GM12872 (cell line): Measurements from ENCODE around the gene ESRRA.

Source experiments
- CTCF ChIP-seq: IDR thresholded peaks from 3 replicates; pipeline ENCODE4 v1.5.1; 2011; ENCODE audit warnings: low read depth, mild to moderate bottlenecking, low read length, moderate library complexity; ENCODE audit not compliant: insufficient read depth

Gene ESRRA

GRCh38 chr11:64358536-64358906, 53.2 kb downstream of the ESRRA start:
- TF ChIP-seq CTCF: no peak

GRCh38 chr11:64358907-64359711, 53.8 kb downstream of the ESRRA start, which contains the start of gene RPS6KA4:
Gene RPS6KA4 (plus strand): TSS chr11:64359162. CDS start chr11:64359236, 74 bp downstream.
- no peak for TF ChIP-seq CTCF

- TF ChIP-seq CTCF: peak; percentile 40
Measured at GRCh38 chr11:64359712-64360445, 54.6 kb downstream of the ESRRA start.

GRCh38 chr11:64360448-64360921, 55.2 kb downstream of the ESRRA start:
- no peak for TF ChIP-seq CTCF

GRCh38 chr11:64361659-64362058, 56.3 kb downstream of the ESRRA start:
- TF ChIP-seq CTCF: no peak

- TF ChIP-seq CTCF: no peak
Measured at GRCh38 chr11:64362339-64362738, 57.0 kb downstream of the ESRRA start.

DNA sequence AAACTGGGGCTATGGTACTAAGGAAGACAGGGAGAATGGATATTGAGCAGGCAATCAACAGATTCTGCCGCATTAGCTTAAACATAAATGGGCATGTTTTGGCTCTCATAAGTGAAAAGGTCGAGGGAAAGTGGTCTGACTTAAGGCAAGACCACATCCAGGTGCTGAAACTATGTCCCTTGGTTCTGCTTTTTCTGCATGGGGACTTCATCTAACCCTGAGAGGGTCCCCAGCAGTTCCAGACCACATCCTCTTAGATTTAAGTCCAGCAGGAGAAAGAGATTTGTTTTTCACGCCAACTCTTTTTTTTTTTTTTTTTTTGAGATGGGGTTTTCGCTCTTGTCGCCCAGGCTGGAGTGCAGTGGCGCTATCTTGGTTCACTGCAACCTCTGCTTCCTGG, 59.1 kb downstream of the ESRRA start:
- no peak for TF ChIP-seq CTCF
